Measurements from ENCODE around the gene PAX8.

DNA sequence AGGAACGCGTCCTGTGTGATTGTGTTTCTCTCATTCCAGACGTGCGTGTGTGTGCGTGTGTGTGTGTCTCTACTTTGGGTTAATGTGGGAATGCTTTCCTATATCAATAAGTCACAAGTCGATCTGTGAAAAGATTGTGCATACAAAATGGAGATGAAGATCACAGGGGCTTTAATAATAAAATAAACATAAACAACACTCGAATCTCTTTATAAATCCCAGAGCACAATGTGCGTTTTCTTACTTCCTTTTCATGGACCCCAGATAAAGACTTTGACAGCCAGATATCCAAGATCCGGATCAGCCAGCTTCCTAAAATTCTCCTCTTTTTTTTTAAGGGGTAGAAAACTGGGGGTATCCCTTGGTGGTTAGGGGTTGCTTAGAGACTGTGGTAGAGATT lies 4.7 kb downstream of the PAX8 start:
- TF ChIP-seq, protein P1, sequence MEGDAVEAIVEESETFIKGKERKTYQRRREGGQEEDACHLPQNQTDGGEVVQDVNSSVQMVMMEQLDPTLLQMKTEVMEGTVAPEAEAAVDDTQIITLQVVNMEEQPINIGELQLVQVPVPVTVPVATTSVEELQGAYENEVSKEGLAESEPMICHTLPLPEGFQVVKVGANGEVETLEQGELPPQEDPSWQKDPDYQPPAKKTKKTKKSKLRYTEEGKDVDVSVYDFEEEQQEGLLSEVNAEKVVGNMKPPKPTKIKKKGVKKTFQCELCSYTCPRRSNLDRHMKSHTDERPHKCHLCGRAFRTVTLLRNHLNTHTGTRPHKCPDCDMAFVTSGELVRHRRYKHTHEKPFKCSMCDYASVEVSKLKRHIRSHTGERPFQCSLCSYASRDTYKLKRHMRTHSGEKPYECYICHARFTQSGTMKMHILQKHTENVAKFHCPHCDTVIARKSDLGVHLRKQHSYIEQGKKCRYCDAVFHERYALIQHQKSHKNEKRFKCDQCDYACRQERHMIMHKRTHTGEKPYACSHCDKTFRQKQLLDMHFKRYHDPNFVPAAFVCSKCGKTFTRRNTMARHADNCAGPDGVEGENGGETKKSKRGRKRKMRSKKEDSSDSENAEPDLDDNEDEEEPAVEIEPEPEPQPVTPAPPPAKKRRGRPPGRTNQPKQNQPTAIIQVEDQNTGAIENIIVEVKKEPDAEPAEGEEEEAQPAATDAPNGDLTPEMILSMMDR (IDR thresholded peaks at IDR 0.05): no peak
- no peak for TF ChIP-seq POLR2AphosphoS5 (IDR thresholded peaks at IDR 0.05; ENCODE audit: low read depth, low read length)
- no peak for TF ChIP-seq SMC3 (IDR thresholded peaks at IDR 0.05; ENCODE audit: low read depth, low read length)
- TF ChIP-seq, protein P2, sequence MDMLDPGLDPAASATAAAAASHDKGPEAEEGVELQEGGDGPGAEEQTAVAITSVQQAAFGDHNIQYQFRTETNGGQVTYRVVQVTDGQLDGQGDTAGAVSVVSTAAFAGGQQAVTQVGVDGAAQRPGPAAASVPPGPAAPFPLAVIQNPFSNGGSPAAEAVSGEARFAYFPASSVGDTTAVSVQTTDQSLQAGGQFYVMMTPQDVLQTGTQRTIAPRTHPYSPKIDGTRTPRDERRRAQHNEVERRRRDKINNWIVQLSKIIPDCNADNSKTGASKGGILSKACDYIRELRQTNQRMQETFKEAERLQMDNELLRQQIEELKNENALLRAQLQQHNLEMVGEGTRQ (IDR thresholded peaks at IDR 0.05; ENCODE audit: borderline replicate concordance, low read depth, low read length): no peak
- TF ChIP-seq ELF1 (IDR thresholded peaks at IDR 0.05): no peak
- TF ChIP-seq, protein P3, sequence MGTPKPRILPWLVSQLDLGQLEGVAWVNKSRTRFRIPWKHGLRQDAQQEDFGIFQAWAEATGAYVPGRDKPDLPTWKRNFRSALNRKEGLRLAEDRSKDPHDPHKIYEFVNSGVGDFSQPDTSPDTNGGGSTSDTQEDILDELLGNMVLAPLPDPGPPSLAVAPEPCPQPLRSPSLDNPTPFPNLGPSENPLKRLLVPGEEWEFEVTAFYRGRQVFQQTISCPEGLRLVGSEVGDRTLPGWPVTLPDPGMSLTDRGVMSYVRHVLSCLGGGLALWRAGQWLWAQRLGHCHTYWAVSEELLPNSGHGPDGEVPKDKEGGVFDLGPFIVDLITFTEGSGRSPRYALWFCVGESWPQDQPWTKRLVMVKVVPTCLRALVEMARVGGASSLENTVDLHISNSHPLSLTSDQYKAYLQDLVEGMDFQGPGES (IDR thresholded peaks at IDR 0.05; ENCODE audit: low read depth, low read length): no peak
- TF ChIP-seq RFX5 (IDR thresholded peaks at IDR 0.05; ENCODE audit: low read length): no peak
- TF ChIP-seq MXI1 (IDR thresholded peaks at IDR 0.05; ENCODE audit: low read depth, low read length): no peak
- no peak for TF ChIP-seq EZH2phosphoT487 (IDR thresholded peaks at IDR 0.05; ENCODE audit: borderline replicate concordance, low read depth)
